Panc1 (cell line): ENCODE data around the gene WDR11.

Experiments used
- POLR2AphosphoS5 ChIP-seq: IDR thresholded peaks from 2 replicates; pipeline ENCODE4 v1.6.1; 2012; ENCODE audit warnings: mild to moderate bottlenecking, low read depth, low read length, moderate library complexity
- TCF7L2 ChIP-seq: IDR thresholded peaks from 2 replicates; pipeline ENCODE4 v1.6.1; 2011; ENCODE audit warnings: mild to moderate bottlenecking, low read depth, low read length, inconsistent platforms
- TF ChIP-seq, protein P1 (sequence below): fragments of 450-650 bp; IDR thresholded peaks from 2 replicates; pipeline ENCODE4 v1.5.1; 2017; ENCODE audit warnings: mild to moderate bottlenecking
- TF ChIP-seq, protein P2 (sequence below), 2 experiments: IDR thresholded peaks; 2 replicates each; pipeline ENCODE4 v1.6.1; 2011 to 2012; ENCODE audit warnings: low read depth in 2 of 2, control low read depth in 1 of 2, low read length in 1 of 2, mild to moderate bottlenecking in 1 of 2, moderate library complexity in 1 of 2; ENCODE audit not compliant: insufficient read depth in 1 of 2

- TF ChIP-seq, protein P1, sequence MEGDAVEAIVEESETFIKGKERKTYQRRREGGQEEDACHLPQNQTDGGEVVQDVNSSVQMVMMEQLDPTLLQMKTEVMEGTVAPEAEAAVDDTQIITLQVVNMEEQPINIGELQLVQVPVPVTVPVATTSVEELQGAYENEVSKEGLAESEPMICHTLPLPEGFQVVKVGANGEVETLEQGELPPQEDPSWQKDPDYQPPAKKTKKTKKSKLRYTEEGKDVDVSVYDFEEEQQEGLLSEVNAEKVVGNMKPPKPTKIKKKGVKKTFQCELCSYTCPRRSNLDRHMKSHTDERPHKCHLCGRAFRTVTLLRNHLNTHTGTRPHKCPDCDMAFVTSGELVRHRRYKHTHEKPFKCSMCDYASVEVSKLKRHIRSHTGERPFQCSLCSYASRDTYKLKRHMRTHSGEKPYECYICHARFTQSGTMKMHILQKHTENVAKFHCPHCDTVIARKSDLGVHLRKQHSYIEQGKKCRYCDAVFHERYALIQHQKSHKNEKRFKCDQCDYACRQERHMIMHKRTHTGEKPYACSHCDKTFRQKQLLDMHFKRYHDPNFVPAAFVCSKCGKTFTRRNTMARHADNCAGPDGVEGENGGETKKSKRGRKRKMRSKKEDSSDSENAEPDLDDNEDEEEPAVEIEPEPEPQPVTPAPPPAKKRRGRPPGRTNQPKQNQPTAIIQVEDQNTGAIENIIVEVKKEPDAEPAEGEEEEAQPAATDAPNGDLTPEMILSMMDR = no peak
- TF ChIP-seq, protein P2, sequence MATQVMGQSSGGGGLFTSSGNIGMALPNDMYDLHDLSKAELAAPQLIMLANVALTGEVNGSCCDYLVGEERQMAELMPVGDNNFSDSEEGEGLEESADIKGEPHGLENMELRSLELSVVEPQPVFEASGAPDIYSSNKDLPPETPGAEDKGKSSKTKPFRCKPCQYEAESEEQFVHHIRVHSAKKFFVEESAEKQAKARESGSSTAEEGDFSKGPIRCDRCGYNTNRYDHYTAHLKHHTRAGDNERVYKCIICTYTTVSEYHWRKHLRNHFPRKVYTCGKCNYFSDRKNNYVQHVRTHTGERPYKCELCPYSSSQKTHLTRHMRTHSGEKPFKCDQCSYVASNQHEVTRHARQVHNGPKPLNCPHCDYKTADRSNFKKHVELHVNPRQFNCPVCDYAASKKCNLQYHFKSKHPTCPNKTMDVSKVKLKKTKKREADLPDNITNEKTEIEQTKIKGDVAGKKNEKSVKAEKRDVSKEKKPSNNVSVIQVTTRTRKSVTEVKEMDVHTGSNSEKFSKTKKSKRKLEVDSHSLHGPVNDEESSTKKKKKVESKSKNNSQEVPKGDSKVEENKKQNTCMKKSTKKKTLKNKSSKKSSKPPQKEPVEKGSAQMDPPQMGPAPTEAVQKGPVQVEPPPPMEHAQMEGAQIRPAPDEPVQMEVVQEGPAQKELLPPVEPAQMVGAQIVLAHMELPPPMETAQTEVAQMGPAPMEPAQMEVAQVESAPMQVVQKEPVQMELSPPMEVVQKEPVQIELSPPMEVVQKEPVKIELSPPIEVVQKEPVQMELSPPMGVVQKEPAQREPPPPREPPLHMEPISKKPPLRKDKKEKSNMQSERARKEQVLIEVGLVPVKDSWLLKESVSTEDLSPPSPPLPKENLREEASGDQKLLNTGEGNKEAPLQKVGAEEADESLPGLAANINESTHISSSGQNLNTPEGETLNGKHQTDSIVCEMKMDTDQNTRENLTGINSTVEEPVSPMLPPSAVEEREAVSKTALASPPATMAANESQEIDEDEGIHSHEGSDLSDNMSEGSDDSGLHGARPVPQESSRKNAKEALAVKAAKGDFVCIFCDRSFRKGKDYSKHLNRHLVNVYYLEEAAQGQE (IDR thresholded peaks at IDR 0.05; ENCODE audit: insufficient read depth in 1 of 2, low read depth in 2 of 2, low read length in 1 of 2) = no peak
- TF ChIP-seq TCF7L2 (no peak), POLR2AphosphoS5 (no peak)
Observed at GRCh38 chr10:120818301-120818700, 32.9 kb upstream of the WDR11 start.
